GM12892 (cell line): Measurements from ENCODE around the gene CDC42BPG.

ENCODE experiments used
- DNase-seq: peaks from one replicate; pipeline ENCODE4 v3.0.0; 2011; ENCODE audit not compliant: insufficient read length
- FAIRE-seq: peaks from 2 replicates; lab custom pipeline; 2011; peaks lifted over from hg19 to GRCh38; lab: Jason Lieb, UNC
- POLR2A ChIP-seq: IDR thresholded peaks from 2 replicates; pipeline ENCODE4 v1.6.1; 2011; ENCODE audit warnings: low read depth, low read length, control low read depth
- POLR2AphosphoS5 ChIP-seq: IDR thresholded peaks from 2 replicates; pipeline ENCODE4 v1.6.1; 2011; ENCODE audit warnings: low read depth, low read length, control low read depth
- TAF1 ChIP-seq: IDR thresholded peaks from 2 replicates; pipeline ENCODE4 v1.6.1; 2011; ENCODE audit warnings: low read depth, mild to moderate bottlenecking, control low read depth, low read length, borderline replicate concordance

Gene CDC42BPG

GRCh38 chr11:64842366-64842759 lies 2.1 kb downstream of the CDC42BPG start:
- FAIRE-seq (no peak), DNase-seq (no peak)
- no peak for TF ChIP-seq POLR2A
- TF ChIP-seq TAF1: no peak
- TF ChIP-seq POLR2AphosphoS5: no peak

- TF ChIP-seq TAF1: no peak
- TF ChIP-seq POLR2A: no peak
- no peak for TF ChIP-seq POLR2AphosphoS5
- FAIRE-seq: no peak
Observed at GRCh38 chr11:64841592-64842365, 2.7 kb downstream of the CDC42BPG start.

DNA sequence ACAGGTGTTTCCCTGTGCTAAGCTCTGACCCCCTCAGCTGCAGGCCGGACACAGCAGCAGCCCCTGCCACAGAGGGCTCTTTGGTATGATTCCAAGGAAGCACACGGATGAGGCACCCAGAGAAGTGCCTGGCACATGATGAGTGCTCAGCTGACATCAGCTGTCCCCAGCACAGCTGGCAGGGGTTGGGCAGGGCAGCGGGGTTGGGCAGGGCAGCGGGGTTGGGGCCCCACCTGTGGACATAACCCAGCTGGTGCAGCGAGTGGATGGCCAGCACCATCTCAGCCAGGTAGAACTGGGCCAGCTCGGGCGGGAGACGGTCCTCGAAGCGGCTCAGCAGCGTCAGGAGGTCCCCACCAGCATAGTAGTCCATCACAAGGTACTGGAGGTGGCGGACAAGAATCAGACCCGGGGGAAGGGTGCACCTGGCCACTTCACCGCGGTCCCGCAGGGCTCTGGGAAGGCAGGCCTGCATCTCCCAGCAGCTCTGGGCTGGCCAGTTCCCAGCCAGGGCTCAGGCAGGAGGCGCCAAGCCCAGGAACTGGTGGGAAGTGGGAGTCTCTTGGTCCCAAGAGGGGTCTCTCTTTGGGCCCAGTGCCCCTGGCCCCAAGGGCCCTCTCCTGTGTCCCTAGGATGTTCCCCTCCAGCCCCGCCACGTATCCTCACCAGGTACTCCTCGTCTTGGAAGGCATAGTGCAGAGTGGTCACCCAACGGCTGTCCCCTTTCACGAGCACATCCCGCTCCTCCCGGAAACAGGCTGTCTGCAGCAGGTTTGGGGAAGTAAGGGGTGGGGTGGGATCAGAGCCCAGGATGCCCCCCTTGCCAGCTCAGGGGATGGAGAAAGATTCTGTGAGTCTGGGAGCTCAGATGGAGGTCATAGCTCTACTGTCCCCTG lies 4.3 kb downstream of the CDC42BPG start:
- TF ChIP-seq POLR2A (no peak), POLR2AphosphoS5 (no peak), TAF1 (no peak)
- FAIRE-seq (no peak), DNase-seq (no peak)

More at GRCh38 chr11:64841592-64842365, 2.7 kb downstream of the CDC42BPG start:
- DNase-seq: no peak

DNA sequence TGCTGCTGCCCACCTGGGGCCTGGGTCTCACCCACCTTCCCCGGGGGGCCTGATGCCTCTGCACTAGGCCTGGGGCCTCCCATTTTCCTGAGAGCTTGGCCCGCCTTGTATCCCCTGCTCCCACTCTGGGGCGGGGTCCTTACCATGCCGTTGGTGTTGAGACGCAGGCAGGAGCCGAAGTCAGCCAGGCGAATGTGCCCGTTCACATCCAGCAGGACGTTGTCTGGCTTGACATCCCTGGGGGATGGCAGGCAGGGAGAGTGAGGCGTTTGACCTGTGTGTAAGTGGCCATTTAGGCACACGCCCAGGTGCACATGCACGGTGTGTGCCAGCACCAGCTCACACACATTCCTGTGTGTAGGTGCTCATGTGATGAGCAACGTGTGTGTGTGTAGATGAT lies 5.1 kb downstream of the CDC42BPG start:
- DNase-seq: no peak
- TF ChIP-seq POLR2AphosphoS5 (no peak), TAF1 (no peak), POLR2A (no peak)
- no peak for FAIRE-seq

GRCh38 chr11:64838600-64839334 lies 5.7 kb downstream of the CDC42BPG start:
- FAIRE-seq: no peak
- no peak for DNase-seq
- TF ChIP-seq POLR2A (no peak), POLR2AphosphoS5 (no peak)

GRCh38 chr11:64837887-64838351 lies 6.5 kb downstream of the CDC42BPG start:
- FAIRE-seq: no peak
- TF ChIP-seq POLR2A (no peak), TAF1 (no peak), POLR2AphosphoS5 (no peak)
- DNase-seq: no peak

DNA sequence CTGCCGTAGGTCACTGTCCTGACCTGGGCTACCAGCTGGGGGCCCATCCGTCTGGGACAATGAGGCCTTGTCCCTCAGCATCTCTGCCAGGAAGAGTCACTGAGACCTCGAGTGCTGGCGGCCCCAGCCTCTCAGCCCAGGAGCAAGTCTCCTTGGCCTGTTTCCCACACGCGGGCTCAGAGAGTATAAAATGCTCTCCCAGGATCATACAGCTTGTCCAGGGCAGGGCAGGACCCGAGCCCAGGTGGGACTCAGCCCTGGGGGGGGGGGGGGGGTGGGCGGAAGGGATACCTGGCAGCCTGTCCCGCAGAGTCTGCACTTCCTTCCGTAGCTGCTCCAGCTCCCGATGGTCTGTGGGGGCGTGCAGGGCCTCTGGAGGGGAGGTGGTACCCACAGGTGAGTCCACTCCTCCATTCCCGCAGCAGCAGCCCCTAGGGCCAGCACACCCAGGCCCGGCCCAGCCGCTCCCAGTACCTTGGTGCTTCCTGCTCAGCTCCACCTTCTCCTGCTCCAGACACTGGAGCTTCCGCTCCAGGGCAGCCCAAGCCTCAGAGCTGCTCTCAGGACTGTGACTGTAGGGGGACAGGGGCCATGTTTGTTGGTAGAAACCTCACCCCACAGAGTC lies 7.9 kb downstream of the CDC42BPG start:
- FAIRE-seq: no peak
- no peak for DNase-seq
- TF ChIP-seq TAF1 (no peak), POLR2A (no peak), POLR2AphosphoS5 (no peak)

- DNase-seq: no peak
- FAIRE-seq: no peak
- no peak for TF ChIP-seq TAF1
- TF ChIP-seq POLR2AphosphoS5: no peak
- TF ChIP-seq POLR2A: no peak
Observed at GRCh38 chr11:64835616-64836447, 8.6 kb downstream of the CDC42BPG start.

GRCh38 chr11:64834723-64835615 lies 9.5 kb downstream of the CDC42BPG start:
- TF ChIP-seq POLR2A: no peak
- no peak for TF ChIP-seq TAF1
- no peak for TF ChIP-seq POLR2AphosphoS5
- DNase-seq (no peak), FAIRE-seq (no peak)
